Heart left ventricle (tissue), 16 donors: ENCODE measurements around the gene MEOX1. TPM values are rescaled to one million over a fixed set of nuclear protein-coding genes. Genes with fewer than 3 reads are reported as not detected.
A peak's percentile ranks its signal among the peaks of the same experiment; 100 is the strongest.

Source experiments
- ATAC-seq, 4 donors: fragments of 200-7000 bp; cut with Tn5 transposase; one replicate each; pipeline ENCODE4 v1.9.1; 2020 to 2022; ENCODE audit warnings: moderate library complexity in 4 of 4, mild to moderate bottlenecking in 3 of 4, moderate number of reproducible peaks in 1 of 4
- DNase-seq, 5 donors: peaks; one replicate each; pipeline ENCODE4 v3.0.0-alpha.2; 2020
- H3K27ac ChIP-seq, 12 donors: fragments of 200-600 bp; sonication (generic) in 4 of 12; one replicate each; pipeline versions ENCODE4 v1.5.0 to v1.8.0; 2016 to 2022; ENCODE audit warnings: mild to moderate bottlenecking in 2 of 12
- H3K27me3 ChIP-seq, 9 donors: fragments of 200-600 bp; sonication (generic) in 2 of 9; one replicate each; pipeline versions ENCODE4 v1.5.1 to v1.8.0; 2016 to 2022; ENCODE audit warnings: mild to moderate bottlenecking in 3 of 9
- H3K36me3 ChIP-seq, 9 donors: fragments of 200-600 bp; sonication (generic) in 2 of 9; one replicate each; pipeline versions ENCODE4 v1.5.0 to v1.8.0; 2018 to 2022; ENCODE audit warnings: mild to moderate bottlenecking in 2 of 9
- H3K4me1 ChIP-seq, 12 donors: fragments of 200-600 bp; sonication (generic) in 4 of 12; one replicate each; pipeline versions ENCODE4 v1.5.0 to v1.8.0; 2016 to 2022; ENCODE audit warnings: mild to moderate bottlenecking in 3 of 12
- H3K4me3 ChIP-seq, 12 donors: fragments of 200-600 bp; sonication (generic) in 4 of 12; one replicate each; pipeline versions ENCODE4 v1.5.0 to v1.8.0; 2017 to 2022; ENCODE audit warnings: mild to moderate bottlenecking in 9 of 12, moderate library complexity in 4 of 12
- H3K9me3 ChIP-seq, 12 donors: fragments of 200-600 bp; sonication (generic) in 4 of 12; one replicate each; pipeline versions ENCODE4 v1.5.0 to v1.8.0; 2016 to 2022; ENCODE audit warnings: mild to moderate bottlenecking in 1 of 12
- CTCF ChIP-seq, 12 donors: fragments of 200-600 bp; sonication (generic) in 4 of 12; IDR thresholded peaks; one replicate each; pipeline versions ENCODE4 v1.5.0 to v1.8.0; 2018 to 2022; ENCODE audit warnings: antibody characterized with exemption in 12 of 12, mild to moderate bottlenecking in 5 of 12
- POLR2A ChIP-seq, 2 donors: fragments of 450-650 bp; IDR thresholded peaks; one replicate each; pipeline ENCODE4 v1.6.1; 2017; ENCODE audit warnings: antibody characterized with exemption in 2 of 2, mild to moderate bottlenecking in 2 of 2, moderate library complexity in 2 of 2
- WGBS, 4 donors: extraction: QIAGEN DNeasy Blood & Tissue Kit in 2 of 4; methylation state at CpG; one replicate each; pipeline versions ENCODE4 v1.1.5 to v1.1.7; 2013 to 2018; 5-methylcytosine and 5-hydroxymethylcytosine counted together
- intact Hi-C, 10 donors: fragments of 100-400 bp; cut with DNase I; formaldehyde crosslinking; loops; one replicate each; pipeline versions ENCODE4 v1.11.1 to v1.14.2; 2022
- polyA plus RNA-seq, 2 donors: library from polyadenylated mRNA; stranded (reverse); fragments of 200-250 nt; gene quantifications; one replicate each; pipeline ENCODE4 v1.2.3, GENCODE V29; 2013
- total RNA-seq, 9 donors: library from RNA; depleted of rRNA in 2 of 9; stranded (reverse); fragments of >200 nt in 2 of 9; fragmentation: NEBNext Ultra II Directional in 3 of 9; extraction: Animal tissue kit (Norgen Biotek cat#: 25700) in 3 of 9; gene quantifications; one replicate each; pipeline versions ENCODE4 v1.1.0 to v1.2.4, GENCODE V29; 2016 to 2023
- donor health status: ischemic (EF 13 %, LVEDD 7.1; RV severe dilation, severe dysfunction).
- donor health status: healthy with polysubstance abuse.
- donor health status: DM: no; HTN: yes; CAD: no.
- donor health status: DM: no; HTN: no; CAD: no.
- donor health status: ischemic (EF 25% LVEDD 6.9; RV normal size, moderate dysfunction).
- donor health status: ischemic (EF 25% LVEDD 5.7; RV mildly dilated, moderate dysfunction).
- donor health status: healthy.
- donor health status: DM: yes; HTN: yes; CAD: no.
- donor health status: ischemic (EF 35%, LVEDD 5.7; RV mildly dilated, moderate dysfunction).
- donor health status: nonischemic (EF 11% LVEDD 7.7; RV severe dilation, severe dysfunction).
- donor health status: DM: yes; HTN: yes; CAD: no.
- donor health status: PGD.
- donor health status: ischemic (EF 29% LVEDD 5.4; RV normal size, mild dysfunction).
- donor health status: nonischemic (EF 23%, LVEDD 6.1; RV moderate dilation, normal function).

MEOX1 gene
- total and polyA plus RNA-seq, 11 donors = 9.7 to 24.0 (median 16.1) TPM

GRCh38 chr17:43601280-43602039, 60.3 kb downstream of the MEOX1 start:
- Histone ChIP-seq H3K36me3 (no peaks in the 10 kb centered on the region), H3K27ac (peak overlapping the region in 1 of 12 donors; percentile 55), H3K9me3 (no peaks in the 10 kb centered on the region), H3K4me3 (no peak overlapping the region), H3K27me3 (no peaks in the 10 kb centered on the region), H3K4me1 (peaks cover 0 to 23% (median 6%) of the 10 kb centered on the region in 12 donors)
- DNase-seq (peak in 4 of 5 donors; percentile 50 to 80 (median 73)), ATAC-seq (peak; percentile 79 to 91 (median 86))
- WGBS, 4 donors = 48 to 69% (median 60%) methylated on average over 10 of the region's 10 CpGs
- intact Hi-C loops = no loop called here
- TF ChIP-seq CTCF (IDR thresholded peaks at IDR 0.05) = no peak
- TF ChIP-seq POLR2A (IDR thresholded peaks at IDR 0.05) = no peak

- TF ChIP-seq CTCF (IDR thresholded peaks at IDR 0.05) = no peak
- no peaks in the 10 kb centered on the region for H3K36me3 ChIP-seq
- no peaks in the 10 kb centered on the region for H3K9me3 ChIP-seq
- WGBS, 4 donors = 90 to 97% (median 94%) methylated on average over 3 of the region's 3 CpGs
- intact Hi-C loops = loop anchor here in 1 of 10 donors (5.0 kb wide), 1 partner anchor 32 kb away; no protein-coding TSS in a partner anchor
- peaks cover 0 to 23% (median 6%) of the 10 kb centered on the region in 12 donors for H3K4me1 ChIP-seq
- DNase-seq = no peak
- peak in 1 of 4 donors; percentile 22 for ATAC-seq
- no peaks in the 10 kb centered on the region for H3K27me3 ChIP-seq
- no peak overlapping the region for H3K4me3 ChIP-seq
- H3K27ac ChIP-seq = no peak overlapping the region
These were observed 61.9 kb downstream of the MEOX1 start for GRCh38 chr17:43599835-43600234.

- Histone ChIP-seq H3K4me3 (no peak overlapping the region), H3K9me3 (no peaks in the 10 kb centered on the region), H3K27me3 (no peaks in the 10 kb centered on the region), H3K27ac (no peak overlapping the region), H3K4me1 (peaks cover 0 to 23% (median 6%) of the 10 kb centered on the region in 12 donors), H3K36me3 (no peaks in the 10 kb centered on the region)
- WGBS, 4 donors = 68 to 74% (median 70%) methylated on average over 5 of the region's 5 CpGs
- no peak for ATAC-seq
- no peak for DNase-seq
- intact Hi-C loops = loop anchor here in 1 of 10 donors (5.0 kb wide), 1 partner anchor 33 kb away; no protein-coding TSS in a partner anchor
- TF ChIP-seq POLR2A (IDR thresholded peaks at IDR 0.05) (no peak), CTCF (IDR thresholded peaks at IDR 0.05) (no peak)
These were observed 62.7 kb downstream of the MEOX1 start for GRCh38 chr17:43599046-43599395.

GRCh38 chr17:43598357-43599045, 63.2 kb downstream of the MEOX1 start:
- ATAC-seq (no peak), DNase-seq (no peak)
- Histone ChIP-seq H3K27ac (peak overlapping the region in 3 of 12 donors; percentile 10 to 71 (median 13)), H3K36me3 (no peaks in the 10 kb centered on the region), H3K4me3 (no peak overlapping the region), H3K27me3 (no peaks in the 10 kb centered on the region), H3K9me3 (no peaks in the 10 kb centered on the region), H3K4me1 (peaks cover 0 to 23% (median 6%) of the 10 kb centered on the region in 12 donors)
- WGBS, 4 donors = 45 to 56% (median 52%) methylated on average over 4 of the region's 4 CpGs
- TF ChIP-seq CTCF (IDR thresholded peaks at IDR 0.05) = no peak
- TF ChIP-seq POLR2A (IDR thresholded peaks at IDR 0.05) = no peak
- intact Hi-C loops = loop anchor here in 1 of 10 donors (5.0 kb wide), 1 partner anchor 34 kb away; no protein-coding TSS in a partner anchor
